NCI-H128 (cell line): ENCODE results near the gene LONRF2.

ENCODE experiments used
- DNase-seq: peaks from one replicate; lab custom pipeline; 2025; ENCODE audit not compliant: unreplicated experiment; lab: John Stamatoyannopoulos, UW

The LONRF2 gene

GRCh38 chr2:100237770-100238169, 84.5 kb downstream of the LONRF2 start:
- no peak for DNase-seq

GRCh38 chr2:100237163-100237562, 85.1 kb downstream of the LONRF2 start:
- no peak for DNase-seq

GRCh38 chr2:100236166-100236565, 86.1 kb downstream of the LONRF2 start:
- DNase-seq: no peak

DNA sequence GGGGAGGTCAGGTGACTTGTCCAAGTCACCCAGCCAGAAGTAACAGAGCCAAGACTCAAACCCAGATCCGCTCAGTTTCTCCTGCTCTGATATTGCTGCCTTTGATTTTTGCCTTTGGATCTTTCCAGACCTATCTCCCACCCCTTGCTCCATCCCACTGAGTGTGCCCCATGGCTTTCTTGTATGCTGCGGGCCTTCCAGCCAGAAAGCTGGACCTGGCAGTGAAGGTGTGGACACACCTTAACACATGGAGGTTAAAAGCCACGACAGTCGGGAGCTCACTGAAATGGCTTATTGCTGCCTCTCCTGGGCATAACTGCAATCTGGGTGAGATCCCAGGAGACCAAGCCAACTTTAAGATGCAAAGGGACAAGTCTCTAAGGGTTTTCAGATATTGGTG, 86.7 kb downstream of the LONRF2 start:
- no peak for DNase-seq

DNA sequence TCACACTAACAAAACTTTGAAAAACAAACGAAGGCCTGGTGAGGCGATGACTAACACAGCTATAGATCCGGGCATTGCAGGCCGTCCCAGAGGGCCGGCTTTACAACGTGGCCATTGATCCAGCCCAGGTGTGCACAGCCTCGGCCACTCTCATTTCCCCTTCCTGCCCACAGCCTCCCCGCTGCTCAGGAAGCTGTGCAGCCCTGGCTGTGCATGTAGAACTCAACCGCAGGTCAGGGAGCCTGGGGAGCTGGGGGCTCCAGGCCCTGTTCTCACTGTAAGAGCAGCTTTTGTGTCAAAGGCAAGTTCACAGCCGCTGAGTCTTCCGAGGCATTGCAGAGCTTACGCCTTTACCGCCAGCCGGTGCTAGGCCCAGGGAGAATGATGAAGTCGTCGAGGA, 87.2 kb downstream of the LONRF2 start:
- DNase-seq: no peak

DNA sequence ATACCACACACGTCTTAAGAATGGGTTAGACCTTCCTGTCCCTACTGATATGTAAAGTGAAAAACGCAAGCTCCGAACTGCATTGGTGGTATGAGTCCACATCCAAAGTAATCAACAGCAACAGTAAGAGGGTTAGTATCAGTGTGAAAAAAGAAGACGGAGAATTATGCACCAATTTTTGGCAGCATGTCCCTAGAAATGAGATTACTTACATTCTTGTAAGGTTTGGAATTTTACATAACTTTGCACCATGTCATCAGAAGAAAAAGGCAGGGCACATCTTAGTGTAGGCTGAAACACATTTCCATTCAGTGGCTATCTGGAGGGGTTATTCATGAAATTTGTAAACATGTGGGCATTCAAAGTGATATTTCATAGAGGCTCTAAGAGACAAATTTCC, 88.2 kb downstream of the LONRF2 start:
- no peak for DNase-seq

DNA sequence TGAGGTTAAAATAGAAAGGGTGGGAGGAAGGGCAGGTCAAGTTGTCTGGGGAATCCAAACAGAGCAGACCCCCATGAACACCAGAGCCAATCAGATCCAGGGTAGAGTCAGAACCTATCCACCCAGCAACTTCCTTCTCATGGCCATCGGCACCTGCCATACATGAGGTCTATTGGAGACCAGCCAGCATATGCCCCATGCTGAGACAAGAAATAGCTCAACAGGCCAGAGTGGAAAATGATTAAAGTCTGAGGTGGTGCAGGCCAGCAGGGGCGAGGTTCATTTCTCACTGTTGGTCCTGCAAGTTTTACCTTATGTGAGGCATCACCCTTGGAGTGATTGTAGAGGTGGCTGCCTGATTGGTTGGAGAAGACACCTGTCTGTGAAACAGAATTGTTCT, 89.2 kb downstream of the LONRF2 start:
- DNase-seq: no peak

DNA sequence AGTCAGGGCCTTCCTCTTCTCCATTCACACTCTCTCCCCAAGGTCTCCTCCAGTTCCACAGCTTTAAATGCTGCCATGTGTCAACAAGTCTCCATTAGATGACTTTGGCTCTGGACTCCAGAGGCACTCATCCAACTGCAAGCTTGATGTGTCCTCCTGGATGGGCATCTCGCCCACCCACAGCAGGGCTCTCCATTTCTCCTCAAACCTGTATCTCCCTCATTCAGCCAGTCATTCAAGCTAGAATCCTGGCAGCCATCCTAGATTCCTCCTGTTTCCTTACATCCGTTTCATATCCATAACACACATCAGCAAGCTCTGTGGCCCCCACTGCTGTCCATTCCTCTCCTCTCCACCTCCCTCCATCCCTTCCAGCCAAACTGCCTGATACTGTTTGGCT, 91.5 kb downstream of the LONRF2 start:
- DNase-seq: no peak

DNA sequence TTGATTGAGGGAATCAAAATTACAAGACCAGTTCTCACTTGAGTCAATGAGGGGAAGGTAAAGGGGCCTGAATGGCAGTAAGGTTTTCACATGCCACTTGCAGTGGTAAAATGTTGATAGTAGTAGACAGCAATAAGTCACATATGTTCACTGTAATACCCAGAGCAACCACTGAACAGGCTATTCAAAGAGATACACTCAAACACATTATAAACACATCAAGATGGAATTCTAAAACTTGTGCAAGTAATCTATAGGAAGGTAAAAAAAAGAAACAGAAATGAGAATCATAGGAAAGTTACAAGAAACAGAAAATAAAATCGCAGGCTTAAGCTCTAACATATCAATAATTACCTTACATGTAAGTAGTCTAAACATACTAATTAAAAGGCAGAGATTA, 93.3 kb downstream of the LONRF2 start:
- no peak for DNase-seq

- DNase-seq: no peak
These were observed 93.9 kb downstream of the LONRF2 start for GRCh38 chr2:100228415-100228814.

- DNase-seq: no peak
These were observed 97.2 kb downstream of the LONRF2 start for GRCh38 chr2:100224988-100225710.

- DNase-seq: no peak
These were observed 98.8 kb downstream of the LONRF2 start for GRCh38 chr2:100223502-100223901.
